Kidney (tissue), 14 donors: ENCODE measurements around the gene ILKAP. TPM values are rescaled to one million over a fixed set of nuclear protein-coding genes. Genes with fewer than 3 reads are reported as not detected.

Experiments
- DNase-seq, 5 donors: peaks; one replicate each; pipeline ENCODE4 v3.0.0-alpha.2; 2013 to 2020
- FAIRE-seq: peaks from 2 replicates; lab custom pipeline; 2012; peaks lifted over from hg19 to GRCh38; lab: Jason Lieb, UNC
- H3K27ac ChIP-seq, 2 donors: one replicate each; pipeline ENCODE4 v1.7.0; 2013; ENCODE audit warnings: low read depth in 2 of 2, low read length in 2 of 2, inconsistent platforms in 1 of 2
- H3K27me3 ChIP-seq: one replicate; pipeline ENCODE4 v1.7.1; 2013; ENCODE audit warnings: low read length, inconsistent platforms; ENCODE audit not compliant: control insufficient read depth, insufficient read depth
- H3K36me3 ChIP-seq, 3 donors: one replicate each; pipeline versions ENCODE4 v1.7.0 to v1.7.1; 2013; ENCODE audit warnings: low read length in 3 of 3, control low read depth in 1 of 3, inconsistent platforms in 1 of 3; ENCODE audit not compliant: insufficient read depth in 3 of 3, control insufficient read depth in 2 of 3
- H3K4me1 ChIP-seq, 3 donors: one replicate each; pipeline versions ENCODE4 v1.7.0 to v1.7.1; 2013; ENCODE audit warnings: low read length in 3 of 3, inconsistent platforms in 1 of 3, low read depth in 1 of 3; ENCODE audit not compliant: control insufficient read depth in 2 of 3, insufficient read depth in 2 of 3
- H3K4me3 ChIP-seq, 3 donors: one replicate each; pipeline versions ENCODE4 v1.7.0 to v1.8.1; 2013; ENCODE audit warnings: low read length in 3 of 3, control low read depth in 1 of 3, inconsistent platforms in 1 of 3
- H3K9ac ChIP-seq, 3 donors: one replicate each; pipeline versions ENCODE4 v1.7.0 to v1.7.1; 2013; ENCODE audit warnings: low read length in 3 of 3, control low read depth in 1 of 3, inconsistent platforms in 1 of 3
- H3K9me3 ChIP-seq, 3 donors: one replicate each; pipeline versions ENCODE4 v1.7.0 to v1.7.1; 2013; ENCODE audit warnings: low read length in 3 of 3, control low read depth in 1 of 3, inconsistent platforms in 1 of 3; ENCODE audit not compliant: control insufficient read depth in 2 of 3, insufficient read depth in 1 of 3
- intact Hi-C: fragments of 100-400 bp; cut with DNase I; formaldehyde crosslinking; loops from one replicate; pipeline ENCODE4 v1.11.1; 2022
- polyA plus RNA-seq: library from polyadenylated mRNA; stranded (reverse); fragments of 350-450 nt; fragmentation: Illumina TruSeq; extraction: RNeasy Lipid Tissue Mini Kit (QIAGEN cat#74804); gene quantifications from one replicate; pipeline ENCODE4 v1.2.3, GENCODE V29; 2014; ENCODE audit warnings: low read depth, low replicate concordance; ENCODE audit not compliant: insufficient read depth
- total RNA-seq: library from RNA; stranded (reverse); fragmentation: NEBNext Ultra II Directional; extraction: Animal tissue kit (Norgen Biotek cat#: 25700); gene quantifications from one replicate; pipeline ENCODE4 v1.2.1, GENCODE V29; 2021
- TF ChIP-seq, protein P1 (sequence below): IDR thresholded peaks from 3 replicates; pipeline ENCODE4 v1.5.1; 2012; ENCODE audit warnings: mild to moderate bottlenecking, moderate library complexity, borderline replicate concordance; ENCODE audit not compliant: insufficient read depth; ENCODE audit errors: extremely low read depth
- donor health status: control.
- donor health status: control.
- donor health status: control.
- donor health status: control.
- donor health status: control.
- donor health status: DM: yes; HTN: yes; CAD: no.
- donor health status: Normal renal cell carcinoma (clear cell type).

ILKAP gene
- total and polyA plus RNA-seq, 2 donors from 2014 or later: 38.4 to 47.7 TPM

DNA sequence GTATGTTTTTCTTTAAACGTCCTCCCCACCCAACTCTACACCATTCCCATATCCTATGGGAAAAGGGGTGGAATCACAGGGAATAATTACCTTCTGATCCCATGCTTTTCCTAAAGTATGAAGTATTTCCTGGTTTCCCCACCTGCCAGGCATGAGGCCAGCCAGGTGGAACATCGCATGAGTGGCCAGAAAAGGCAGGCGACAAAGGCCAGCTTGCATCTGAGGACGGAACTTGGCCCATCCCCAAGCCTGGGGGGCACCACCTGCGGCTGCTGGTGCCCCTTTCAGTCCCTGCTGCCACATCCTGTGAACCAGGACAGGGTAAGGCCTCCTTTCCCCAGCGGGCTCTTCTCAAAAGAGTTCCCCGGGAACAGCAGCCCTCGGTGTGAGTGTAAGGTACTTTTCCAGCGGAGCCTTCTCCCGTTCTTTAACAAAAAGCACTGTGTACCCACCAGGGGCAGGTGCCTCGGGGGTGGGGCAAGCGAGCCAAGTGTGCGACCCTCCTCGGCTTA lies 45.9 kb downstream of the ILKAP start:
- Histone ChIP-seq H3K4me1 (no peaks in the 10 kb centered on the region), H3K27me3 (no peaks in the 10 kb centered on the region), H3K4me3 (no peak overlapping the region), H3K9ac (no peak overlapping the region), H3K36me3 (no peaks in the 10 kb centered on the region), H3K9me3 (no peaks in the 10 kb centered on the region), H3K27ac (no peak overlapping the region)
- DNase-seq (peak in 3 of 5 donors; percentile 55 to 82 (median 65)), FAIRE-seq (no peak)
- TF ChIP-seq, protein P1, sequence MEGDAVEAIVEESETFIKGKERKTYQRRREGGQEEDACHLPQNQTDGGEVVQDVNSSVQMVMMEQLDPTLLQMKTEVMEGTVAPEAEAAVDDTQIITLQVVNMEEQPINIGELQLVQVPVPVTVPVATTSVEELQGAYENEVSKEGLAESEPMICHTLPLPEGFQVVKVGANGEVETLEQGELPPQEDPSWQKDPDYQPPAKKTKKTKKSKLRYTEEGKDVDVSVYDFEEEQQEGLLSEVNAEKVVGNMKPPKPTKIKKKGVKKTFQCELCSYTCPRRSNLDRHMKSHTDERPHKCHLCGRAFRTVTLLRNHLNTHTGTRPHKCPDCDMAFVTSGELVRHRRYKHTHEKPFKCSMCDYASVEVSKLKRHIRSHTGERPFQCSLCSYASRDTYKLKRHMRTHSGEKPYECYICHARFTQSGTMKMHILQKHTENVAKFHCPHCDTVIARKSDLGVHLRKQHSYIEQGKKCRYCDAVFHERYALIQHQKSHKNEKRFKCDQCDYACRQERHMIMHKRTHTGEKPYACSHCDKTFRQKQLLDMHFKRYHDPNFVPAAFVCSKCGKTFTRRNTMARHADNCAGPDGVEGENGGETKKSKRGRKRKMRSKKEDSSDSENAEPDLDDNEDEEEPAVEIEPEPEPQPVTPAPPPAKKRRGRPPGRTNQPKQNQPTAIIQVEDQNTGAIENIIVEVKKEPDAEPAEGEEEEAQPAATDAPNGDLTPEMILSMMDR: no peak
- intact Hi-C loops: no loop called here

DNA sequence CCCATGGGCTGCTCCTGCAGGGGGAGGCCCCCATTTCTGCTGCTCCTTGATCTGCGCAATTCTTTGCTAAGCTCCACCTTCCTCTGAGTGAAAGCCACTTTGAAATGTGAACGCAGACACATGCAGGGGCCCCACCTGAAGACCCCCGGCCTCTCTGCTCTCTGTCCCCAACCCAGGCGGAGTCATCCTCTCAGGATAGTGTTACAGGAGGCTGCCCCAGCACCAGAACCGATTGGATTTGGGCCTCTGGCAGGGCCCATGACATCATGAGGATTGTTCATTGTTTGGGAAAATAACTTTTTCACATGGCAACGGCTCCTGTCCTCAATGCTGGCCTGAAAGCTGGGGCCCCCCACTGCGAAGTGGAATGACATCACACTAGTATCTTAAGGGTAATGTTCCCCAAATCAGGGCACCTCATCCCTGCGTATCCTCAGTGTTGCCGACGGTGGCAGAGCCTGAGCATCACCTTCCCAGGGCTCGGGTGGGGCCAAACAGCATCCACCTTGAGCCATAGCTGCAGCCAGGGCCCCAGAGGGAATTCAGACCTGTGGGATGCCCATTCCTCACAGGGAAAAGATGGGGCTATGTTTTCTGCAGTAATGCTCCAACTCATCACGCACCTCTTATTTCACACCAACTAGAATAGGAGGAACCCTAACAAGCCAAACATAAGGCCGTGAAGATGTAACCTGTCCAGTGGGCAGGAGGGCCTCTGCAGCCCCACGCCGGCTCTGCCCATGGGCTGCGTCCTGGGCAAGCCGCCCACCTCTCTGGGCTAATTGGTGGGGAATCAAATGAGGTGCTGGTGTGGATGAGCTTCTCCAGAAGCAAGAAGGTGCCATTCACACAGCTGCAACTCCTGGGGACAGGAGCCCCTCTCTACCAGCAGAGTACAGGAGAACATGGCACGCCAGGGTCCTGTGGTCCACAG lies 47.5 kb downstream of the ILKAP start:
- H3K4me3 ChIP-seq: no peak overlapping the region
- no peak overlapping the region for H3K9ac ChIP-seq
- H3K4me1 ChIP-seq: no peaks in the 10 kb centered on the region
- no peaks in the 10 kb centered on the region for H3K27me3 ChIP-seq
- intact Hi-C loops: no loop called here
- H3K27ac ChIP-seq: no peak overlapping the region
- no peaks in the 10 kb centered on the region for H3K9me3 ChIP-seq
- DNase-seq (peak in 2 of 5 donors; percentile 42 to 54), FAIRE-seq (no peak)
- TF ChIP-seq, protein P1: no peak
- H3K36me3 ChIP-seq: no peaks in the 10 kb centered on the region

DNA sequence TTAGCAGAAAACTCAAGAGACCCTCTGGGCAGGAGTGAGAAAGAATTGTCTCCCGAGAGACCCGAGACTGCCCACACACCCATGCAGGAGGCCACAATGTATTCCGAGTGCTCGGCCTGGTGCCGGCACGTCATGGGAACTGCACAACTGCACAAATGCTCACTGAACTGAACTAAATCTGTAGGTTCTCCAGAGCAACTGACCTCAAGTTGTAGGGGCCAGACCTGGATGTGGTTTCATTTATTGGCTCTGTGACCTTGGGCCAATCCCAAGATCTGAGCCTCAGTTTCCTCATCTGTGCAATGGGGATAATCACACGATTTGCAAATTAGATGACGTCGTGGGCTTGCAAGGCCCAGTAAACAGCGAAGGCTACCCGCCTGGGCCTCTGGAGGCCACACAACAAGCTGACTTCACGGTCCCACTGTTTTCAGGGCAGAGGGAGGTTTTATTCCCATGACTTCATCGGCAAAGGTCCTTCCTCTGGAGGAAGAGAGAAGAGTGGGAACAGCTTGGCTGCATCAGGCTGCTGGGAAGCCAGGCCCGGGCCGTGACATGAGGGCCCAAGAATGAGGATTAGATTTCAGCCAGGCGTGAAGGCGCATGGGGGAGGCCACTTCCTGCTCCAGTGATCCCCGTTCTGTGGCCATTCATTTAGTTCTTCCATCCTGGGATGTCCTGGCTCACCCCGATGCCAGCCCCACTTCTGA lies 48.3 kb downstream of the ILKAP start:
- H3K27ac ChIP-seq: no peak overlapping the region
- no peaks in the 10 kb centered on the region for H3K36me3 ChIP-seq
- DNase-seq: peak; percentile 94 to 97 (median 95)
- TF ChIP-seq, protein P1: no peak
- H3K27me3 ChIP-seq: no peaks in the 10 kb centered on the region
- no peak overlapping the region for H3K9ac ChIP-seq
- intact Hi-C loops: no loop called here
- no peaks in the 10 kb centered on the region for H3K9me3 ChIP-seq
- no peak overlapping the region for H3K4me3 ChIP-seq
- FAIRE-seq: no peak
- no peaks in the 10 kb centered on the region for H3K4me1 ChIP-seq
